VCaP (cell line): ENCODE data around the gene TP53BP2.

ENCODE experiments used
- H3K27ac ChIP-seq: fragments of 450-650 bp; 2 replicates; pipeline ENCODE4 v1.5.1; 2017
- TF ChIP-seq, protein P1 (sequence below): fragments of 450-650 bp; conservative IDR thresholded peaks from 2 replicates; pipeline ENCODE4 v1.5.1; 2017; ENCODE audit warnings: mild to moderate bottlenecking, moderate library complexity

TP53BP2 gene

GRCh38 chr1:223751696-223752095, 94.1 kb downstream of the TP53BP2 start:
- TF ChIP-seq, protein P1, sequence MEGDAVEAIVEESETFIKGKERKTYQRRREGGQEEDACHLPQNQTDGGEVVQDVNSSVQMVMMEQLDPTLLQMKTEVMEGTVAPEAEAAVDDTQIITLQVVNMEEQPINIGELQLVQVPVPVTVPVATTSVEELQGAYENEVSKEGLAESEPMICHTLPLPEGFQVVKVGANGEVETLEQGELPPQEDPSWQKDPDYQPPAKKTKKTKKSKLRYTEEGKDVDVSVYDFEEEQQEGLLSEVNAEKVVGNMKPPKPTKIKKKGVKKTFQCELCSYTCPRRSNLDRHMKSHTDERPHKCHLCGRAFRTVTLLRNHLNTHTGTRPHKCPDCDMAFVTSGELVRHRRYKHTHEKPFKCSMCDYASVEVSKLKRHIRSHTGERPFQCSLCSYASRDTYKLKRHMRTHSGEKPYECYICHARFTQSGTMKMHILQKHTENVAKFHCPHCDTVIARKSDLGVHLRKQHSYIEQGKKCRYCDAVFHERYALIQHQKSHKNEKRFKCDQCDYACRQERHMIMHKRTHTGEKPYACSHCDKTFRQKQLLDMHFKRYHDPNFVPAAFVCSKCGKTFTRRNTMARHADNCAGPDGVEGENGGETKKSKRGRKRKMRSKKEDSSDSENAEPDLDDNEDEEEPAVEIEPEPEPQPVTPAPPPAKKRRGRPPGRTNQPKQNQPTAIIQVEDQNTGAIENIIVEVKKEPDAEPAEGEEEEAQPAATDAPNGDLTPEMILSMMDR = no peak
- H3K27ac ChIP-seq = no peak overlapping the region

DNA sequence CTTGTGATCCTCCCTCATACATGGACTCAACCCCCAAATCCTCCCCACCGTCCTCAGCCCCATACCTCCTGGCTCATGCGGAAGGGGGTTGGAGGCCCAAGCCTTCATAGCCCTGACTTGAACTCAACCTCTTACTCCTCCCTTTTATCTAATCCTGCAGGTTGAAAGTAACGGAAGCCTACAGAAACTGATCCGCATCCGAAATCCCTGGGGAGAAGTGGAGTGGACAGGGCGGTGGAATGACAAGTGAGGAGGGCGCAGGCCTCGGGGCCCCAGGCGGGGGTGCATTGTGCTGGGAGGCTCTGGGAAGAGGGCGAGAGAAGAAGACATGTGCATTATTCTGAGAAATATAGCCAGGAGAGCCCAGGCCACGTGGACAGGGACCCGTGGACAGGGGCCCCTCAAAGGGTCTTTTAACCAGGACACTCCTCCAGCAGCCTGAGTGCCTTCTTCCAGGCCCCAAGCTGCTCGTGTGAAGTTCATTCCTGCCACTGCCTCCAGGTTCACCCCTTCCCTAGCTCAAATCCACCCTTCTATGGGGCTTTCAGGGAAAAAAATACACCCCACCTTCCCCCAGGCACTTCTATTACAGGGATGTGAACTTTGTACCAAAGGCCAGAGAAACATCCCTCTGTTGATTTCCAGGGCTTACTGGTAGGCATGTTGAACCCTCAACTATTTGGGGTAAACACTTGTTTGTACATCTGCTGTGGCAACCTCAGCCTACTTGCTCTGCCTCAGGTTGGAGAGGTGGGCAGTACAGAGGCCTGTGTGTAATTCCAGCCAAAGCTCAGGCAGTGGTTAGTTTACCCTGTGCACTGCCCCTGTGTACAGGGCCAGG, 94.8 kb downstream of the TP53BP2 start:
- TF ChIP-seq, protein P1 = no peak
- H3K27ac ChIP-seq = no peak overlapping the region

GRCh38 chr1:223748773-223749733, 96.7 kb downstream of the TP53BP2 start:
- TF ChIP-seq, protein P1 = peak; percentile 96
- peak overlapping the region; percentile 77 for H3K27ac ChIP-seq

DNA sequence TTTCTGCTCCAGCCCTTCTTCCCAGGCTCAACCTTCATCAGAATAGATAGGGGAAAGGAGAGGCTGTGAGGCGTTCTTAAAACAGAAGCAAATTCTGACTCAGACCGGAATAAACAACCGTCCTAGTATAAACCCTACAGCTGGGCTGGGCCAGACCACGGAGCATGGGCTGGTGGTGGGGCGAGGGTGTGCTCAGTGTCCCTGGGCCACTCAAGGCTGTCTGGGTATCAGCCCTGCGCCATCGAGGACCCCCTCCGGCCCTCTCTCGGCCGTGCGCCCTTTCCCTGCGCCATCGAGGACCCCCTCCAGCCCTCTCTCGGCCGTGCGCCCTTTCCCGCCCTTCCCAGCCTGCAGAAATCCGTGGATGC, 97.4 kb downstream of the TP53BP2 start:
- H3K27ac ChIP-seq = peak overlapping the region; percentile 77
- TF ChIP-seq, protein P1 = no peak

- peak overlapping the region; percentile 77 for H3K27ac ChIP-seq
- TF ChIP-seq, protein P1 = no peak
Measured at GRCh38 chr1:223747838-223748335, 97.9 kb downstream of the TP53BP2 start.

- H3K27ac ChIP-seq = no peak overlapping the region
Measured at GRCh38 chr1:223745731-223746130, 100.0 kb downstream of the TP53BP2 start.

More at GRCh38 chr1:223745731-223746130, 100.0 kb downstream of the TP53BP2 start:
- TF ChIP-seq, protein P1 = no peak
